Vagina (tissue), 2 donors: ENCODE results near the gene NRG2. TPM values are rescaled to one million over a fixed set of nuclear protein-coding genes. Genes with fewer than 3 reads are reported as not detected.

ENCODE experiments used
- DNase-seq, 2 donors: peaks; one replicate each; pipeline ENCODE4 v3.0.0-alpha.2; 2017; ENCODE audit errors: extremely low spot score in 2 of 2
- H3K27ac ChIP-seq: fragments of 200-600 bp; sonication (generic); one replicate; pipeline ENCODE4 v1.5.1; 2019
- H3K27me3 ChIP-seq: fragments of 200-600 bp; sonication (generic); one replicate; pipeline ENCODE4 v1.5.1; 2019
- H3K36me3 ChIP-seq, 2 donors: fragments of 200-600 bp; sonication (generic); one replicate each; pipeline ENCODE4 v1.5.1; 2017 to 2019
- H3K4me1 ChIP-seq: fragments of 200-600 bp; sonication (generic); one replicate; pipeline ENCODE4 v1.5.1; 2019
- H3K4me3 ChIP-seq, 2 donors: fragments of 200-600 bp; sonication (generic); 1 replicate in 1 of 2; 2 replicates in 1 of 2; pipeline ENCODE4 v1.5.1; 2016 to 2019
- H3K9me3 ChIP-seq: fragments of 200-600 bp; sonication (generic); one replicate; pipeline ENCODE4 v1.5.1; 2019
- POLR2A ChIP-seq, 2 donors: fragments of 450-650 bp; IDR thresholded peaks; one replicate each; pipeline ENCODE4 v1.6.1; 2017; ENCODE audit warnings: antibody characterized with exemption in 2 of 2, mild to moderate bottlenecking in 2 of 2, moderate library complexity in 2 of 2
- POLR2AphosphoS5 ChIP-seq, 2 donors: sonication (generic); formaldehyde crosslinking; IDR thresholded peaks; one replicate each; pipeline ENCODE4 v1.9.0; 2017; ENCODE audit warnings: antibody characterized with exemption in 2 of 2, mild to moderate bottlenecking in 2 of 2, low read depth in 1 of 2; ENCODE audit not compliant: insufficient read depth in 1 of 2
- intact Hi-C: fragments of 100-400 bp; cut with DNase I; formaldehyde crosslinking; loops from one replicate; pipeline ENCODE4 v1.15.1; 2023
- total RNA-seq: library from RNA; depleted of rRNA; stranded (reverse); fragments of >200 nt; gene quantifications from one replicate; pipeline ENCODE4 v1.2.3, GENCODE V29; 2016
- TF ChIP-seq, protein P1 (sequence below), 3 experiments: fragments of 450-650 bp in 2 of 3; fragments of 200-600 bp in 1 of 3; sonication (generic) in 1 of 3; IDR thresholded peaks; one replicate each; pipeline ENCODE4 v1.5.1; 2017 to 2019; ENCODE audit warnings: antibody characterized with exemption in 3 of 3, mild to moderate bottlenecking in 2 of 3, moderate library complexity in 2 of 3

The NRG2 gene
- total RNA-seq, 1 donor from 2014 or later = 5.2 TPM

DNA sequence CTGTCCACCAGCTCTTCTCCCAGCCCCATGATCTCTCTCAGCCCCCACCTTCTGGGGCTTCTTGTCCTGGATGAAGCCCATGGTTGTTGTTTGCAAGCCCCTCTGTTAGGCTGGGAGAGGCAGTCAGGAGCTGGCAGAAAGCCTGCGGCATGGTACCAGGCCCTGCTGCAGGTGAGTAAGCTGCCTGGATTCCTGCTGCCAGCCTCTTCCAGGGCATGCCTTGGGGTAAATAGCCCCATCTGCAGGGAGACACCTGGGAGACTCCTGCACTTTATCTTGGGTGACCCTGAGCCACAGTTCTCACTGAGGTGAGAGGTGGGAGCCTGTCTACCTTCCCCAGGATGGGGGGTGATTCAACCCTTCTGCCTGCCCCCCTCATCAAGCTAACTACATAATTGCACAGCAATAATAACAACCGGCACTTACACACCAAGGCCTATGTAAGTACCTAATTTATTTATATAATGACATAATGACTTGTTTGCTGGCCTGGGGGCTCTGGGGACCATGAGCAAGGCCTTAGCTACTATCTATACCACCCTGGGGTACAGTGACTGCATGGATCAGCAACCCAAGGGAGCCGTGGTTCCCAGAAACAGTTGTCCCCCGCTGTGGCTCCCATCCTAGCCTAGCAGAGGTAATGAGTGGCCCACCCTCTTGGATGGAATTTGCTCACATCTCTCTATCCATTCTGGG is 131.5 kb downstream of the NRG2 start:
- no peak overlapping the region for H3K4me3 ChIP-seq
- intact Hi-C loops = no loop called here
- TF ChIP-seq POLR2A (IDR thresholded peaks at IDR 0.05) (no peak), POLR2AphosphoS5 (IDR thresholded peaks at IDR 0.05; ENCODE audit: insufficient read depth in 1 of 2, low read depth in 1 of 2) (no peak)
- TF ChIP-seq, protein P1, sequence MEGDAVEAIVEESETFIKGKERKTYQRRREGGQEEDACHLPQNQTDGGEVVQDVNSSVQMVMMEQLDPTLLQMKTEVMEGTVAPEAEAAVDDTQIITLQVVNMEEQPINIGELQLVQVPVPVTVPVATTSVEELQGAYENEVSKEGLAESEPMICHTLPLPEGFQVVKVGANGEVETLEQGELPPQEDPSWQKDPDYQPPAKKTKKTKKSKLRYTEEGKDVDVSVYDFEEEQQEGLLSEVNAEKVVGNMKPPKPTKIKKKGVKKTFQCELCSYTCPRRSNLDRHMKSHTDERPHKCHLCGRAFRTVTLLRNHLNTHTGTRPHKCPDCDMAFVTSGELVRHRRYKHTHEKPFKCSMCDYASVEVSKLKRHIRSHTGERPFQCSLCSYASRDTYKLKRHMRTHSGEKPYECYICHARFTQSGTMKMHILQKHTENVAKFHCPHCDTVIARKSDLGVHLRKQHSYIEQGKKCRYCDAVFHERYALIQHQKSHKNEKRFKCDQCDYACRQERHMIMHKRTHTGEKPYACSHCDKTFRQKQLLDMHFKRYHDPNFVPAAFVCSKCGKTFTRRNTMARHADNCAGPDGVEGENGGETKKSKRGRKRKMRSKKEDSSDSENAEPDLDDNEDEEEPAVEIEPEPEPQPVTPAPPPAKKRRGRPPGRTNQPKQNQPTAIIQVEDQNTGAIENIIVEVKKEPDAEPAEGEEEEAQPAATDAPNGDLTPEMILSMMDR (IDR thresholded peaks at IDR 0.05) = no peak

GRCh38 chr5:139910901-139911300 is 132.2 kb downstream of the NRG2 start:
- H3K27me3 ChIP-seq = no peaks in the 10 kb centered on the region
- intact Hi-C loops = no loop called here
- peak; percentile 42 to 93 for DNase-seq

More for the DNA sequence above, 131.5 kb downstream of the NRG2 start:
- no peaks in the 10 kb centered on the region for H3K9me3 ChIP-seq
- no peaks in the 10 kb centered on the region for H3K36me3 ChIP-seq
- DNase-seq = peak; percentile 82 to 85
- H3K27ac ChIP-seq = no peak overlapping the region
- peaks cover 5% of the 10 kb centered on the region for H3K4me1 ChIP-seq
- no peaks in the 10 kb centered on the region for H3K27me3 ChIP-seq

DNA sequence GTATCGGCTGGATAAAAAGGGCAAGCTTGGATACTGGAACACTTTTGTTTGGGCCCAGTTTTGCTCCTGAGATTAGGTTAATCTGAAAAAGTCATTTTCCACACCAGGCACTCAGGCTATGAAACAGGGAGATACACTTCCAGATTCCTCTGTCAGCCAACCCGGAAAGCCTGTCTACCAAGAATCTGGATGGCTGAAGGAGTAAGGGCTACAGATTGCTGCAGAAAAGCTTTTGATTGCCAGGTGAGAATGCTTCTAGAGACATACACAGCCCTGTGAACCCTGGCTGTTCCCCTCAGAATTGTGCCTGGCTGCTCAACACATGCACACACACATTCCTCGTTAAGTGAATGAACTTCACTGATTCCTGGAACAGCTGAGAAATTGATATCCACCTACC is 133.1 kb downstream of the NRG2 start:
- Histone ChIP-seq H3K36me3 (no peaks in the 10 kb centered on the region), H3K27ac (no peak overlapping the region), H3K4me1 (peaks cover 6% of the 10 kb centered on the region), H3K4me3 (no peak overlapping the region), H3K27me3 (no peaks in the 10 kb centered on the region), H3K9me3 (no peaks in the 10 kb centered on the region)
- TF ChIP-seq POLR2A (IDR thresholded peaks at IDR 0.05) = no peak
- TF ChIP-seq, protein P1 (IDR thresholded peaks at IDR 0.05) = no peak
- TF ChIP-seq POLR2AphosphoS5 (IDR thresholded peaks at IDR 0.05; ENCODE audit: insufficient read depth in 1 of 2, low read depth in 1 of 2) = no peak
- intact Hi-C loops = no loop called here
- DNase-seq = peak in 1 of 2 donors; percentile 3

More at GRCh38 chr5:139910901-139911300, 132.2 kb downstream of the NRG2 start:
- no peak overlapping the region for H3K27ac ChIP-seq
- H3K4me1 ChIP-seq = peaks cover 5% of the 10 kb centered on the region
- H3K4me3 ChIP-seq = no peak overlapping the region
- H3K36me3 ChIP-seq = no peaks in the 10 kb centered on the region
- TF ChIP-seq POLR2A (IDR thresholded peaks at IDR 0.05) (no peak), POLR2AphosphoS5 (IDR thresholded peaks at IDR 0.05; ENCODE audit: insufficient read depth in 1 of 2, low read depth in 1 of 2) (no peak)
- TF ChIP-seq, protein P1 (IDR thresholded peaks at IDR 0.05) = no peak
- H3K9me3 ChIP-seq = no peaks in the 10 kb centered on the region

DNA sequence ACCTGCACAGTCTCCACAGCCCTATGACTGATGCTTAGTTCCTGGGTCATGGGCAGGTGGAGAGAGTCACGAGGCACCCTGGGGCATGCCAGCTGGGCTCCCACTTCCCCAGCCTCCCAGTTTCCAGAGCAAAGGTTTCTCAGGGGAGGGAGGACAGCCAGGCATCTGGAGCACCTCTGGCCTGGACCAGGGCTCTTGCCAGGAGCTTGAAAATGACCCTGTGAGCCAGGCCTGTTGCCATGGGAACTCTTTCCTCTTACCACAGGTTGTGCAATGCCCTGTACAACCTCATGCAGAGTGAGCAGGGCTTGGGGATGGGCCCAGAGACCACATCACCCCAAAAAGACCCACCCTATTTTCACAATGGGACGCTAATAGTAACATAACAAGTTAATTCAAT is 134.3 kb downstream of the NRG2 start:
- TF ChIP-seq, protein P1 (IDR thresholded peaks at IDR 0.05) = no peak
- TF ChIP-seq POLR2A (IDR thresholded peaks at IDR 0.05) (no peak), POLR2AphosphoS5 (IDR thresholded peaks at IDR 0.05; ENCODE audit: insufficient read depth in 1 of 2, low read depth in 1 of 2) (no peak)
- Histone ChIP-seq H3K27ac (no peak overlapping the region), H3K36me3 (no peaks in the 10 kb centered on the region), H3K4me3 (no peak overlapping the region), H3K9me3 (no peaks in the 10 kb centered on the region), H3K27me3 (no peaks in the 10 kb centered on the region), H3K4me1 (peaks cover 19% of the 10 kb centered on the region)
- intact Hi-C loops = no loop called here
- DNase-seq = peak in 1 of 2 donors; percentile 87

DNA sequence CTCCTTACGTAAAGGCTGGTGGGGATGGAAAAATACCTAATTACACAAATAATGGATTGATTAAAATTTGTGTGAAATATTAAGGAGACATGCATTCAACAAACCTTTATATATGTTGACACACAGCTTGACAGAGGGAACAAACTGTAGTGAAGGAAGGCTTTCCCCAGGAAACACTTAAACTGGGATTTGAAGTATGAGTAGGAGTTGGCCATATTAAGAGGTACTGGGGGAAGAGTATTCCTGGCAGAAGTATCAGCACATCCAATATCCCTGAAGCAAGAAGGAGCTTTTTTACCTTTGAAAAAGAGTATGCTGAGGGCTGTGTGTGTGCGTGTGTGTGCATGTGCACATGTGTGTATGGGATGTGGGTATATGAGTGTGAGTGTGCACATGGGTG is 136.4 kb downstream of the NRG2 start:
- no peak overlapping the region for H3K27ac ChIP-seq
- TF ChIP-seq POLR2A (IDR thresholded peaks at IDR 0.05) (no peak), POLR2AphosphoS5 (IDR thresholded peaks at IDR 0.05; ENCODE audit: insufficient read depth in 1 of 2, low read depth in 1 of 2) (no peak)
- TF ChIP-seq, protein P1 (IDR thresholded peaks at IDR 0.05) = no peak
- intact Hi-C loops = no loop called here
- H3K27me3 ChIP-seq = no peaks in the 10 kb centered on the region
- no peak overlapping the region for H3K4me3 ChIP-seq
- no peak for DNase-seq
- H3K9me3 ChIP-seq = no peaks in the 10 kb centered on the region
- H3K4me1 ChIP-seq = peaks cover 33% of the 10 kb centered on the region
- H3K36me3 ChIP-seq = no peaks in the 10 kb centered on the region
